OCI-LY1 (cell line): ENCODE results near the gene PRSS1.
"Not testable (repeated sequence)": the region's sequence is repeated elsewhere in the genome, so short reads cannot be mapped to it uniquely, and the experiment has no call there.

Experiments used
- H2AFZ ChIP-seq: fragments of 200-600 bp; sonication (generic), shearing (Covaris generic); 2 replicates; pipeline ENCODE4 v1.6.0; 2014; ENCODE audit warnings: antibody characterized with exemption, mild to moderate bottlenecking, low read length
- H3F3A ChIP-seq: fragments of 200-600 bp; sonication (generic), shearing (Covaris generic); 2 replicates; pipeline ENCODE4 v1.6.0; 2014; ENCODE audit warnings: mild to moderate bottlenecking, antibody characterized with exemption, low read length, moderate library complexity; ENCODE audit not compliant: insufficient read depth
- H3K27ac ChIP-seq: fragments of 200-600 bp; sonication (generic); 2 replicates; pipeline ENCODE4 v1.5.1; 2014; ENCODE audit warnings: low read length, mixed run types, mild to moderate bottlenecking, low read depth; ENCODE audit not compliant: poor library complexity, severe bottlenecking
- H3K27me3 ChIP-seq: fragments of 200-600 bp; sonication (generic); 2 replicates; pipeline ENCODE4 v1.6.0; 2014; ENCODE audit warnings: antibody characterized with exemption, mild to moderate bottlenecking, low read length, moderate library complexity; ENCODE audit not compliant: insufficient read depth
- H3K36me3 ChIP-seq: fragments of 200-600 bp; sonication (generic); 2 replicates; pipeline ENCODE4 v1.6.1; 2014; ENCODE audit warnings: mild to moderate bottlenecking, antibody characterized with exemption, low read length, moderate library complexity, mixed read lengths; ENCODE audit not compliant: insufficient read depth
- H3K4me1 ChIP-seq: fragments of 200-600 bp; sonication (generic); 2 replicates; pipeline ENCODE4 v1.5.1; 2014; ENCODE audit warnings: mild to moderate bottlenecking, low read length, moderate library complexity; ENCODE audit not compliant: insufficient read depth, severe bottlenecking
- H3K4me2 ChIP-seq: fragments of 200-600 bp; sonication (generic), shearing (Covaris generic); 2 replicates; pipeline ENCODE4 v1.6.1; 2014; ENCODE audit warnings: low read length
- H3K4me3 ChIP-seq: fragments of 200-600 bp; sonication (generic); 2 replicates; pipeline ENCODE4 v1.5.1; 2014; ENCODE audit warnings: low read length, low read depth, mild to moderate bottlenecking, mixed read lengths; ENCODE audit not compliant: poor library complexity, severe bottlenecking
- H3K79me2 ChIP-seq: fragments of 200-600 bp; shearing (Covaris generic); 2 replicates; pipeline ENCODE4 v1.6.1; 2016; ENCODE audit warnings: mixed run types, low read length, mixed read lengths; ENCODE audit not compliant: insufficient read depth
- H3K9ac ChIP-seq: fragments of 200-600 bp; sonication (generic), shearing (Covaris generic); 2 replicates; pipeline ENCODE4 v1.6.1; 2014; ENCODE audit warnings: mild to moderate bottlenecking, low read length, mixed read lengths
- H3K9me2 ChIP-seq: fragments of 200-600 bp; sonication (generic), shearing (Covaris generic); 2 replicates; pipeline ENCODE4 v1.6.1; 2014; ENCODE audit warnings: low read depth, mild to moderate bottlenecking, low read length, mixed read lengths
- H3K9me3 ChIP-seq: fragments of 200-600 bp; shearing (Covaris generic); 2 replicates; pipeline ENCODE4 v1.6.1; 2014; ENCODE audit warnings: low read length, mixed read lengths
- H4K20me1 ChIP-seq: fragments of 200-600 bp; sonication (generic), shearing (Covaris generic); 2 replicates; pipeline ENCODE4 v1.6.0; 2016; ENCODE audit warnings: mild to moderate bottlenecking, low read length; ENCODE audit not compliant: insufficient read depth
- EZH2 ChIP-seq: fragments of 200-600 bp; sonication (generic), shearing (Covaris generic); IDR thresholded peaks from 2 replicates; pipeline ENCODE4 v1.8.0; 2017; ENCODE audit warnings: borderline replicate concordance, mixed run types, mild to moderate bottlenecking, antibody characterized with exemption, low read length, moderate library complexity, mixed read lengths
- TF ChIP-seq, protein P1 (sequence below): fragments of 200-600 bp; sonication (generic), shearing (Covaris generic); IDR thresholded peaks from 2 replicates; pipeline ENCODE4 v1.5.1; 2017; ENCODE audit warnings: mild to moderate bottlenecking, antibody characterized with exemption, low read length, moderate library complexity, mixed read lengths

Gene PRSS1

DNA sequence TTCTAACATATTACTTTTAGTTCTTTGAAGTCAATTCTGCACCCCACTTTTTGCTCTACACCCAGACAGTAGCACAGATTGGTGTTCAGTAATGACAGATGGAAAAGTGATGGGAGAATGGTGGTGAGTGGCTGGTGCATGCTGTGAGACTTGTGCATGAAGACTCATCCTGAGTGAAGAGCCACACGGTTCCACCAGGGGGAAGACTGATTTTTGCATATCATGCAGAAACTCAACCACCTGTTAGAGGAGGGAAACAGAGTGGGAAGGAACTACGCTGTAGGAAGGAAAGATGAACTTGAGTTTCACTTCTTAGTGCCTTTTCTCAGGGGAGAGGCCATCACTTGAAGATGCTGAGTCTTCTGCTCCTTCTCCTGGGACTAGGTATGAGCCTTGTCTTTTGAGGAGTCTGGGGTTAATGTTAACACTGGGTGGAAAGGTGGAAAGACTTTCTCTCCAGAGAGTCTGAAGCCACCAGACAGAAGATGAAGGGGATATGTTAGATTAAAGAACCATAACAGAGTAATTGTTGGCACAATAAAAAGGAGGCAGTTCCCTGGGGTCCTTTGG, 9.3 kb upstream of the PRSS1 start:
- Histone ChIP-seq H3K27ac (no peak overlapping the region), H3F3A (0 out of 2 replicates have a peak, but pooled peaks cover 3% of the 10 kb centered on the region), H2AFZ (no peak overlapping the region), H3K4me3 (no peak overlapping the region), H3K4me2 (no peak overlapping the region), H3K36me3 (no peaks in the 10 kb centered on the region), H3K79me2 (no peaks in the 10 kb centered on the region), H3K9me3 (no peaks in the 10 kb centered on the region), H3K9ac (no peak overlapping the region), H3K4me1 (peaks cover 16% of the 10 kb centered on the region), H3K9me2 (no peaks in the 10 kb centered on the region), H4K20me1 (no peaks in the 10 kb centered on the region), H3K27me3 (no peaks in the 10 kb centered on the region)
- TF ChIP-seq, protein P1, sequence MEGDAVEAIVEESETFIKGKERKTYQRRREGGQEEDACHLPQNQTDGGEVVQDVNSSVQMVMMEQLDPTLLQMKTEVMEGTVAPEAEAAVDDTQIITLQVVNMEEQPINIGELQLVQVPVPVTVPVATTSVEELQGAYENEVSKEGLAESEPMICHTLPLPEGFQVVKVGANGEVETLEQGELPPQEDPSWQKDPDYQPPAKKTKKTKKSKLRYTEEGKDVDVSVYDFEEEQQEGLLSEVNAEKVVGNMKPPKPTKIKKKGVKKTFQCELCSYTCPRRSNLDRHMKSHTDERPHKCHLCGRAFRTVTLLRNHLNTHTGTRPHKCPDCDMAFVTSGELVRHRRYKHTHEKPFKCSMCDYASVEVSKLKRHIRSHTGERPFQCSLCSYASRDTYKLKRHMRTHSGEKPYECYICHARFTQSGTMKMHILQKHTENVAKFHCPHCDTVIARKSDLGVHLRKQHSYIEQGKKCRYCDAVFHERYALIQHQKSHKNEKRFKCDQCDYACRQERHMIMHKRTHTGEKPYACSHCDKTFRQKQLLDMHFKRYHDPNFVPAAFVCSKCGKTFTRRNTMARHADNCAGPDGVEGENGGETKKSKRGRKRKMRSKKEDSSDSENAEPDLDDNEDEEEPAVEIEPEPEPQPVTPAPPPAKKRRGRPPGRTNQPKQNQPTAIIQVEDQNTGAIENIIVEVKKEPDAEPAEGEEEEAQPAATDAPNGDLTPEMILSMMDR = peak; percentile 52; the same call in 1 of the 2 replicates
- TF ChIP-seq EZH2 = no peak

- H3K4me2 ChIP-seq = no peak overlapping the region
- no peak overlapping the region for H3K27ac ChIP-seq
- 0 out of 2 replicates have a peak, but pooled peaks cover 3% of the 10 kb centered on the region for H3F3A ChIP-seq
- no peak overlapping the region for H3K4me3 ChIP-seq
- H3K36me3 ChIP-seq = no peaks in the 10 kb centered on the region
- H3K9me2 ChIP-seq = no peaks in the 10 kb centered on the region
- H3K9me3 ChIP-seq = no peaks in the 10 kb centered on the region
- peaks cover 16% of the 10 kb centered on the region for H3K4me1 ChIP-seq
- H3K79me2 ChIP-seq = no peaks in the 10 kb centered on the region
- TF ChIP-seq, protein P1 = no peak
- no peak for TF ChIP-seq EZH2
- H3K27me3 ChIP-seq = no peaks in the 10 kb centered on the region
- no peaks in the 10 kb centered on the region for H4K20me1 ChIP-seq
- no peak overlapping the region for H3K9ac ChIP-seq
- H2AFZ ChIP-seq = no peak overlapping the region
Observed at GRCh38 chr7:142740786-142741185, 8.5 kb upstream of the PRSS1 start.

GRCh38 chr7:142741932-142742331, 7.3 kb upstream of the PRSS1 start:
- not testable (repeated sequence) for H3K9ac ChIP-seq, H3K4me3 ChIP-seq, H3K36me3 ChIP-seq, H3K79me2 ChIP-seq, H3K4me2 ChIP-seq, H3K9me3 ChIP-seq, H3K27me3 ChIP-seq, H3F3A ChIP-seq, H2AFZ ChIP-seq, H4K20me1 ChIP-seq, H3K27ac ChIP-seq, H3K9me2 ChIP-seq
- H3K4me1 ChIP-seq = peaks cover 16% of the 10 kb centered on the region

GRCh38 chr7:142745091-142745635, 4.1 kb upstream of the PRSS1 start:
- no peak overlapping the region for H3K9ac ChIP-seq
- H3K27me3 ChIP-seq = 0 out of 2 replicates have a peak, but pooled peaks cover 4% of the 10 kb centered on the region
- H3F3A ChIP-seq = no peaks in the 10 kb centered on the region
- no peak overlapping the region for H3K4me2 ChIP-seq
- H3K79me2 ChIP-seq = no peaks in the 10 kb centered on the region
- H3K9me3 ChIP-seq = no peaks in the 10 kb centered on the region
- H3K36me3 ChIP-seq = no peaks in the 10 kb centered on the region
- TF ChIP-seq, protein P1 = no peak
- no peak for TF ChIP-seq EZH2
- H2AFZ ChIP-seq = no peak overlapping the region
- no peaks in the 10 kb centered on the region for H4K20me1 ChIP-seq
- peaks cover under 1% of the 10 kb centered on the region for H3K4me1 ChIP-seq
- H3K9me2 ChIP-seq = no peaks in the 10 kb centered on the region
- no peak overlapping the region for H3K27ac ChIP-seq
- H3K4me3 ChIP-seq = no peak overlapping the region
